K562 (cell line): ENCODE measurements around the gene CENPN. TPM values are rescaled to one million over a fixed set of nuclear protein-coding genes. Genes with fewer than 3 reads are reported as not detected.

Experiments
- BCOR ChIP-seq: fragments of 450-650 bp; IDR thresholded peaks from 2 replicates; pipeline ENCODE4 v1.6.1; 2016
- CCNT2 ChIP-seq: IDR thresholded peaks from 2 replicates; pipeline ENCODE4 v1.6.1; 2011; ENCODE audit warnings: borderline replicate concordance, low read depth, mild to moderate bottlenecking, moderate library complexity, mixed read lengths, low read length; ENCODE audit not compliant: insufficient read length; ENCODE audit errors: extremely low read depth
- GATAD2B ChIP-seq: fragments of 450-650 bp; IDR thresholded peaks from 2 replicates; pipeline ENCODE4 v1.6.1; 2017; ENCODE audit warnings: mild to moderate bottlenecking, borderline replicate concordance
- HNRNPLL ChIP-seq: fragments of 200-400 bp; formaldehyde crosslinking; IDR thresholded peaks from 2 replicates; pipeline ENCODE4 v1.6.1; 2017; ENCODE audit warnings: low read length, low read depth, mild to moderate bottlenecking; ENCODE audit not compliant: poor library complexity, severe bottlenecking
- MYC ChIP-seq, 2 experiments: fragments of 250-450 bp in 1 of 2; sonication (Bioruptor Pico) in 1 of 2; IDR thresholded peaks; 2 replicates each; pipeline versions ENCODE4 v1.5.1 to v1.6.1; 2012 to 2021; ENCODE audit warnings: low read depth in 2 of 2, borderline replicate concordance in 1 of 2, improper control_type of control experiment in 1 of 2, low read length in 1 of 2, mild to moderate bottlenecking in 1 of 2, moderate library complexity in 1 of 2
- SNIP1 ChIP-seq: fragments of 450-650 bp; IDR thresholded peaks from 2 replicates; pipeline ENCODE4 v1.7.1; 2017; ENCODE audit warnings: low read depth, mild to moderate bottlenecking
- SRSF9 ChIP-seq: fragments of 200-400 bp; formaldehyde crosslinking; IDR thresholded peaks from 2 replicates; pipeline ENCODE4 v1.6.1; 2017; ENCODE audit warnings: low read depth, low read length, borderline replicate concordance
- TEAD4 ChIP-seq, 2 experiments: sonication (generic) in 1 of 2; formaldehyde crosslinking in 1 of 2; IDR thresholded peaks; 2 replicates each; pipeline versions ENCODE4 v1.6.1 to v1.8.0; 2012 to 2022; ENCODE audit warnings: borderline replicate concordance in 1 of 2, inconsistent platforms in 1 of 2, low read length in 1 of 2, mild to moderate bottlenecking in 1 of 2, missing genetic modification reagents in 1 of 2
- THAP7 ChIP-seq: fragments of 250-450 bp; sonication (Bioruptor Pico); IDR thresholded peaks from 2 replicates; pipeline ENCODE4 v1.5.0; 2021
- TRIM28 ChIP-seq: fragments of 450-650 bp; IDR thresholded peaks from 2 replicates; pipeline ENCODE4 v1.6.1; 2017
- U2AF1 ChIP-seq: fragments of 200-400 bp; formaldehyde crosslinking; optimal IDR thresholded peaks from 2 replicates; pipeline ENCODE3; 2017; ENCODE audit warnings: mild to moderate bottlenecking, low read depth, low read length, moderate library complexity
- ZFP1 ChIP-seq: fragments of 450-650 bp; formaldehyde crosslinking; IDR thresholded peaks from 2 replicates; pipeline ENCODE4 v1.4.0; 2020; ENCODE audit warnings: mild to moderate bottlenecking, mixed read lengths
- ZNF23 ChIP-seq: fragments of 250-450 bp; sonication (Bioruptor Pico); IDR thresholded peaks from 2 replicates; pipeline ENCODE4 v1.4.0; 2020; ENCODE audit warnings: mild to moderate bottlenecking
- ZNF592 ChIP-seq: fragments of 450-650 bp; IDR thresholded peaks from 2 replicates; pipeline ENCODE4 v1.6.1; 2017; ENCODE audit warnings: antibody characterized with exemption, mild to moderate bottlenecking
- polyA plus RNA-seq, 8 experiments: library from polyadenylated mRNA; depleted of rRNA in 4 of 8; stranded (reverse) in 5 of 8; unstranded in 3 of 8; fragments of >200 nt; fragmentation: Nextera tagmentation in 2 of 8; fragmentation: Illumina TruSeq in 1 of 8; extraction: Ambion mirVana in 2 of 8; extraction: Trizol in 1 of 8; gene quantifications; 2 replicates each; pipeline versions ENCODE4 v1.2.1 to v1.2.3, GENCODE V29; 2011 to 2014; ENCODE audit warnings: inconsistent platforms in 1 of 8, missing spikeins in 1 of 8
- total RNA-seq, 7 experiments: library from RNA; depleted of rRNA in 6 of 7; stranded (reverse); fragments of >200 nt in 6 of 7; fragmentation: Illumina TruSeq in 2 of 7; extraction: Trizol in 2 of 7; gene quantifications; 2 replicates each; pipeline versions ENCODE4 v1.2.1 to v1.2.3, GENCODE V29; 2011 to 2021; ENCODE audit warnings: low replicate concordance in 1 of 7
- TF ChIP-seq, protein P1 (sequence below), 3 experiments: fragments of 200-800 bp in 1 of 3; sonication (Bioruptor generic) in 1 of 3; sonication (generic) in 1 of 3; formaldehyde crosslinking in 1 of 3; IDR thresholded peaks; 2 replicates each; pipeline versions ENCODE4 v1.6.1 to v1.8.0; 2016 to 2022; ENCODE audit warnings: mild to moderate bottlenecking in 2 of 3, missing compliant biosample characterization in 2 of 3, missing genetic modification characterization in 2 of 3, missing genetic modification reagents in 1 of 3
- TF ChIP-seq, protein P2 (sequence below): IDR thresholded peaks from 3 replicates; pipeline ENCODE4 v1.6.1; 2011; ENCODE audit warnings: borderline replicate concordance, mild to moderate bottlenecking, moderate library complexity; ENCODE audit not compliant: insufficient read length; ENCODE audit errors: extremely low read depth

Gene CENPN
- total and polyA plus RNA-seq, 9 of the 15 experiments (the other 6 are each of a cell fraction or from before 2014, with no cell fraction given) = 92.3 to 384 (median 140) TPM

DNA sequence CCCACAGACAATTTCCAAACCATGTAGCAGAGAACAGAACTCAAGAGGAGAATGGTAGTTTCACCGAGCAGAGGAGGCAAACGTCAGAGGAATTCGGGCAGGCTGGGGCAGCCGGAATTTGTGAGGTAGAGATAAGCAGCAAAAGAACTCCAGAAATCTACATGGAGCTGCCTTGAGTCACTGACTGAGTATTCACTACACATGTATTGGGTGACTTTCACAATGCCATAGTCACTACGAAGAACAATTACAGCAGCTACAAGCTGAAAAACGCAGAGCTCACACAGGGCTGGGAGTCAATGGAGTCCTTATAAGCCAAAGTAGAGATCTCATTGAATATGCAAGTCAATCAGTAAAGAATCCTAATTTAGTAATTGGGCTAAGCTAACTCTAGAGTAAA is 13.7 kb upstream of the CENPN start (continued):
- TF ChIP-seq, protein P1, sequence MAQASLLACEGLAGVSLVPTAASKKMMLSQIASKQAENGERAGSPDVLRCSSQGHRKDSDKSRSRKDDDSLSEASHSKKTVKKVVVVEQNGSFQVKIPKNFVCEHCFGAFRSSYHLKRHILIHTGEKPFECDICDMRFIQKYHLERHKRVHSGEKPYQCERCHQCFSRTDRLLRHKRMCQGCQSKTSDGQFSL (CRISPR knock-in tag; IDR thresholded peaks at IDR 0.05) = no peak
- TF ChIP-seq, protein P1 (tag; IDR thresholded peaks at IDR 0.05) = no peak
- TF ChIP-seq MYC (IDR thresholded peaks at IDR 0.05; ENCODE audit: low read depth, low read length) (peak; percentile 54; the same call in 1 of the 2 replicates), MYC (CRISPR knock-in tag; IDR thresholded peaks at IDR 0.05; ENCODE audit: borderline replicate concordance, low read depth) (no peak), CCNT2 (no peak), ZNF23 (CRISPR knock-in tag) (no peak), SRSF9 (no peak), ZFP1 (CRISPR knock-in tag) (no peak), THAP7 (CRISPR knock-in tag) (no peak), TEAD4 (IDR thresholded peaks at IDR 0.05; ENCODE audit: low read length) (peak; percentile 81), TEAD4 (CRISPR knock-in tag; IDR thresholded peaks at IDR 0.05; ENCODE audit: borderline replicate concordance) (no peak), TRIM28 (0 out of 2 replicates have a peak, but pooled peaks have one; percentile 26), BCOR (no peak), U2AF1 (no peak), GATAD2B (no peak), SNIP1 (no peak), HNRNPLL (no peak), ZNF592 (0 out of 2 replicates have a peak, but pooled peaks have one; percentile 23)
- TF ChIP-seq, protein P2, sequence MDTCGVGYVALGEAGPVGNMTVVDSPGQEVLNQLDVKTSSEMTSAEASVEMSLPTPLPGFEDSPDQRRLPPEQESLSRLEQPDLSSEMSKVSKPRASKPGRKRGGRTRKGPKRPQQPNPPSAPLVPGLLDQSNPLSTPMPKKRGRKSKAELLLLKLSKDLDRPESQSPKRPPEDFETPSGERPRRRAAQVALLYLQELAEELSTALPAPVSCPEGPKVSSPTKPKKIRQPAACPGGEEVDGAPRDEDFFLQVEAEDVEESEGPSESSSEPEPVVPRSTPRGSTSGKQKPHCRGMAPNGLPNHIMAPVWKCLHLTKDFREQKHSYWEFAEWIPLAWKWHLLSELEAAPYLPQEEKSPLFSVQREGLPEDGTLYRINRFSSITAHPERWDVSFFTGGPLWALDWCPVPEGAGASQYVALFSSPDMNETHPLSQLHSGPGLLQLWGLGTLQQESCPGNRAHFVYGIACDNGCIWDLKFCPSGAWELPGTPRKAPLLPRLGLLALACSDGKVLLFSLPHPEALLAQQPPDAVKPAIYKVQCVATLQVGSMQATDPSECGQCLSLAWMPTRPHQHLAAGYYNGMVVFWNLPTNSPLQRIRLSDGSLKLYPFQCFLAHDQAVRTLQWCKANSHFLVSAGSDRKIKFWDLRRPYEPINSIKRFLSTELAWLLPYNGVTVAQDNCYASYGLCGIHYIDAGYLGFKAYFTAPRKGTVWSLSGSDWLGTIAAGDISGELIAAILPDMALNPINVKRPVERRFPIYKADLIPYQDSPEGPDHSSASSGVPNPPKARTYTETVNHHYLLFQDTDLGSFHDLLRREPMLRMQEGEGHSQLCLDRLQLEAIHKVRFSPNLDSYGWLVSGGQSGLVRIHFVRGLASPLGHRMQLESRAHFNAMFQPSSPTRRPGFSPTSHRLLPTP = no peak
